GM19238 (cell line): ENCODE data around the gene PIK3R4.

Source experiments
- DNase-seq: peaks from one replicate; pipeline ENCODE4 v3.0.0; 2011; ENCODE audit warnings: low spot score; ENCODE audit not compliant: insufficient read length

The PIK3R4 gene

GRCh38 chr3:130640027-130640426 lies 106.6 kb downstream of the PIK3R4 start:
- DNase-seq: no peak

- DNase-seq: no peak
Measured at GRCh38 chr3:130636480-130637234, 110.0 kb downstream of the PIK3R4 start.

GRCh38 chr3:130635978-130636377 lies 110.7 kb downstream of the PIK3R4 start:
- no peak for DNase-seq

- DNase-seq: no peak
Measured at GRCh38 chr3:130635285-130635684, 111.3 kb downstream of the PIK3R4 start.
